Pancreas (tissue), 10 donors: Measurements from ENCODE around the gene TMIGD3. TPM values are rescaled to one million over a fixed set of nuclear protein-coding genes. Genes with fewer than 3 reads are reported as not detected.

ENCODE experiments used
- ATAC-seq, 4 donors: fragments of 200-7000 bp; cut with Tn5 transposase; one replicate each; pipeline versions ENCODE4 v1.8.0 to v1.9.1; 2020; ENCODE audit warnings: mild to moderate bottlenecking in 4 of 4, moderate library complexity in 4 of 4
- DNase-seq, 6 donors: peaks; one replicate each; pipeline ENCODE4 v3.0.0-alpha.2; 2020
- FAIRE-seq: peaks from 2 replicates; lab custom pipeline; 2012; peaks lifted over from hg19 to GRCh38; lab: Jason Lieb, UNC
- H3K27ac ChIP-seq, 4 donors: fragments of 200-600 bp; sonication (generic); 1 replicate in 3 of 4; 2 replicates in 1 of 4; pipeline versions ENCODE4 v1.5.0 to v1.8.0; 2020
- H3K27me3 ChIP-seq, 4 donors: fragments of 200-600 bp; one replicate each; pipeline ENCODE4 v1.8.0; 2021
- H3K36me3 ChIP-seq, 3 donors: fragments of 200-600 bp; sonication (generic) in 1 of 3; one replicate each; pipeline versions ENCODE4 v1.5.0 to v1.8.0; 2020 to 2021
- H3K4me1 ChIP-seq, 3 donors: fragments of 200-600 bp; one replicate each; pipeline ENCODE4 v1.8.0; 2021
- H3K4me3 ChIP-seq, 4 donors: fragments of 200-600 bp; sonication (generic) in 2 of 4; one replicate each; pipeline versions ENCODE4 v1.5.0 to v1.8.0; 2020 to 2021
- H3K9me3 ChIP-seq, 4 donors: fragments of 200-600 bp; one replicate each; pipeline ENCODE4 v1.8.0; 2021
- WGBS, 2 donors: extraction: QIAGEN DNeasy Blood & Tissue Kit; methylation state at CpG; one replicate each; pipeline ENCODE4 v1.1.7; 2013; 5-methylcytosine and 5-hydroxymethylcytosine counted together
- intact Hi-C, 3 donors: fragments of 100-400 bp; cut with DNase I; formaldehyde crosslinking; loops; one replicate each; pipeline versions ENCODE4 v1.11.1 to v1.14.2; 2022
- polyA plus RNA-seq, 2 donors: library from polyadenylated mRNA; stranded (reverse); fragments of 200-250 nt; gene quantifications; one replicate each; pipeline ENCODE4 v1.2.3, GENCODE V29; 2013
- total RNA-seq, 6 donors: library from RNA; stranded (reverse); fragmentation: NEBNext Ultra II Directional in 4 of 6; extraction: Animal tissue kit (Norgen Biotek cat#: 25700) in 4 of 6; gene quantifications; one replicate each; pipeline versions ENCODE4 v1.2.1 to v1.2.4, GENCODE V29; 2021 to 2023
- TF ChIP-seq, protein P1 (sequence below), 4 donors: fragments of 200-600 bp; sonication (generic) in 3 of 4; IDR thresholded peaks; one replicate each; pipeline versions ENCODE4 v1.5.0 to v1.8.0; 2021; ENCODE audit warnings: antibody characterized with exemption in 4 of 4
- donor health status: healthy with polysubstance abuse.
- donor health status: DM: no; HTN: no; CAD: no; lungs with moderate emphysema.
- donor health status: DM: no; HTN: no; CAD: no.
- donor health status: control.
- donor health status: control.
- donor health status: Bipolar disorder and iron deficiency.
- donor health status: DM: yes; HTN: yes; CAD: no.
- donor health status: DM: no; HTN: no; CAD: no.
- donor health status: DM: no; HTN: no; CAD: no.
- donor health status: DM: yes; HTN: yes; CAD: no.

The TMIGD3 gene
- total and polyA plus RNA-seq, 8 donors = 0.25 to 3.7 (median 1.1) TPM; not detected in 2

- Histone ChIP-seq H3K27ac (no peak overlapping the region), H3K36me3 (no peaks in the 10 kb centered on the region), H3K4me3 (no peak overlapping the region), H3K9me3 (no peaks in the 10 kb centered on the region), H3K4me1 (peaks cover 0 to 7% (median 0%) of the 10 kb centered on the region in 3 donors), H3K27me3 (no peaks in the 10 kb centered on the region)
- intact Hi-C loops = no loop called here
- FAIRE-seq (no peak), DNase-seq (peak in 1 of 6 donors; percentile 51), ATAC-seq (peak in 3 of 4 donors; percentile 45 to 82 (median 63))
- TF ChIP-seq, protein P1, sequence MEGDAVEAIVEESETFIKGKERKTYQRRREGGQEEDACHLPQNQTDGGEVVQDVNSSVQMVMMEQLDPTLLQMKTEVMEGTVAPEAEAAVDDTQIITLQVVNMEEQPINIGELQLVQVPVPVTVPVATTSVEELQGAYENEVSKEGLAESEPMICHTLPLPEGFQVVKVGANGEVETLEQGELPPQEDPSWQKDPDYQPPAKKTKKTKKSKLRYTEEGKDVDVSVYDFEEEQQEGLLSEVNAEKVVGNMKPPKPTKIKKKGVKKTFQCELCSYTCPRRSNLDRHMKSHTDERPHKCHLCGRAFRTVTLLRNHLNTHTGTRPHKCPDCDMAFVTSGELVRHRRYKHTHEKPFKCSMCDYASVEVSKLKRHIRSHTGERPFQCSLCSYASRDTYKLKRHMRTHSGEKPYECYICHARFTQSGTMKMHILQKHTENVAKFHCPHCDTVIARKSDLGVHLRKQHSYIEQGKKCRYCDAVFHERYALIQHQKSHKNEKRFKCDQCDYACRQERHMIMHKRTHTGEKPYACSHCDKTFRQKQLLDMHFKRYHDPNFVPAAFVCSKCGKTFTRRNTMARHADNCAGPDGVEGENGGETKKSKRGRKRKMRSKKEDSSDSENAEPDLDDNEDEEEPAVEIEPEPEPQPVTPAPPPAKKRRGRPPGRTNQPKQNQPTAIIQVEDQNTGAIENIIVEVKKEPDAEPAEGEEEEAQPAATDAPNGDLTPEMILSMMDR (IDR thresholded peaks at IDR 0.05) = no peak
- 65 to 66% methylated on average over 3 of the region's 3 CpGs for WGBS, 2 donors
Measured at GRCh38 chr1:111471012-111471411, 32.4 kb downstream of the TMIGD3 start.

- WGBS, 2 donors = 86 to 92% methylated on average over 5 of the region's 5 CpGs
- DNase-seq (no peak), ATAC-seq (no peak), FAIRE-seq (no peak)
- Histone ChIP-seq H3K27me3 (no peaks in the 10 kb centered on the region), H3K27ac (no peak overlapping the region), H3K9me3 (no peaks in the 10 kb centered on the region), H3K4me3 (no peak overlapping the region), H3K4me1 (peaks cover 0 to 7% (median 0%) of the 10 kb centered on the region in 3 donors), H3K36me3 (no peaks in the 10 kb centered on the region)
- intact Hi-C loops = no loop called here
- TF ChIP-seq, protein P1 (IDR thresholded peaks at IDR 0.05) = no peak
Measured at GRCh38 chr1:111470596-111470995, 32.8 kb downstream of the TMIGD3 start.

DNA sequence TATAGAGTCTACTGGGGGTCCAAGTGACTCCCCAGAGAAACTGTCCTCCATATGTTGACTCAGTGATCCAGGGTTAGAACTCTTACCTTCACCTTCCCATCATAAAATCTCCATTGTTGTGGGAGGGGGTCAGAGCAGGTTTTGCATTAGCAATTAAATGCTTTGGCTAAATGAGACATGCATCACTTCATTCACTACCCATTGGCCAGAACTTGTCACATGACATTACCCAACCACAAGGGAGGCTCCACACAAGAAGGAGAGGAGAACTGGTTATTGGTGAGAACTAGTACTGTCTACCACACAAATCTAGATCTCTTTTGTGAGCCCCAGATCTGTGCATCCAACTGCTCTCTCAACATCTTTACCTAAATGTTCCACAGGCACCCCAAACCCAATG is 33.9 kb downstream of the TMIGD3 start:
- TF ChIP-seq, protein P1 (IDR thresholded peaks at IDR 0.05) = no peak
- FAIRE-seq (no peak), ATAC-seq (no peak), DNase-seq (no peak)
- Histone ChIP-seq H3K36me3 (no peaks in the 10 kb centered on the region), H3K27ac (no peak overlapping the region), H3K4me3 (no peak overlapping the region), H3K9me3 (no peaks in the 10 kb centered on the region), H3K4me1 (peaks cover 0 to 7% (median 0%) of the 10 kb centered on the region in 3 donors), H3K27me3 (no peaks in the 10 kb centered on the region)
- intact Hi-C loops = no loop called here

GRCh38 chr1:111468717-111469100 is 34.7 kb downstream of the TMIGD3 start:
- H3K9me3 ChIP-seq = no peaks in the 10 kb centered on the region
- DNase-seq (no peak), ATAC-seq (no peak), FAIRE-seq (no peak)
- H3K4me3 ChIP-seq = no peak overlapping the region
- intact Hi-C loops = no loop called here
- TF ChIP-seq, protein P1 (IDR thresholded peaks at IDR 0.05) = no peak
- H3K36me3 ChIP-seq = no peaks in the 10 kb centered on the region
- H3K4me1 ChIP-seq = peaks cover 0 to 7% (median 5%) of the 10 kb centered on the region in 3 donors
- peak overlapping the region in 1 of 4 donors; percentile 19 for H3K27ac ChIP-seq
- H3K27me3 ChIP-seq = no peaks in the 10 kb centered on the region

DNA sequence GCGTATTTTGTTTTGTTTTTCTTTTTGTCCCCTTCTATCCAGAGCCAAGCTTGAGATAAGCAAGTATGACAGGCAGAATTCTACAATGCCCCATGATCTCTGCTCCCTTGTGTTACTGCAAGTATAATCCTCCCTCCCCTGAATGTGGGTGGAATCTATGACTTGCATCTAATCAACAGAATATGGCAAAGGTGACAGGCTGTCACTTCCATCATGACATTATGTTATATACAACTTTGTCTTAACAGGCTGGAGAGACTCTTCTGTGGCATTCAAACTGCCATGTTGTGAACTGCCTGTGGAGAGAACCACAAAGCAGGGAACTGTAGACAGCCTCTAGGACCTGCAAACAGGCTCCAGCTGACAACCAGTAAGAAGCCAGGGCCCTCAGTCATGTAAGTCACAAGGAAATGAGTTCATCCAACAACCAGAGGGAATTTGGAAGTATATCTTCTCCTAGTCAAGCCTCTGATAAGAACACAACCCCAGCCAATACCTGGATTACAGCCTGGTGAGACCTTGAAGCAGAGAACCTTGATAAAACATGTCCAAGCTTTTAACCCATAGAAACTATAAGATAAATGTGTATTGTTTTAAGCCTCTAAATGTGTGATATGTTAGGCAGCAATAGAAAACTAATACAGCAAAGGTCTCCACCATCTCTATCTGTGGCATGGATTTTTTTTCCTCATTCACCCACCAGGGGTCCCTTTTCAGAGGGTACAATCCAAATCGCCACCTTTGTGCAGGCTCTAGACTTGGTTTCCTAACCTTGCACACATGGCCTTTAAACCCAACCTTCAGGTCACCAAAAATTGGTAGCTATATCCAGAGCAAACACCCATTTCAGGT is 35.3 kb downstream of the TMIGD3 start:
- ATAC-seq = peak; percentile 12 to 71 (median 53)
- H3K4me3 ChIP-seq = no peak overlapping the region
- 73 to 87% methylated on average over 2 of the region's 2 CpGs for WGBS, 2 donors
- H3K4me1 ChIP-seq = peaks cover 0 to 13% (median 11%) of the 10 kb centered on the region in 3 donors
- H3K9me3 ChIP-seq = no peaks in the 10 kb centered on the region
- TF ChIP-seq, protein P1 (IDR thresholded peaks at IDR 0.05) = no peak
- DNase-seq = no peak
- H3K27ac ChIP-seq = peak overlapping the region in 1 of 4 donors; percentile 19
- no peaks in the 10 kb centered on the region for H3K36me3 ChIP-seq
- no peak for FAIRE-seq
- H3K27me3 ChIP-seq = no peaks in the 10 kb centered on the region
- intact Hi-C loops = no loop called here
